NCI-H2171 treated with DMSO at 0.1 percent for 48 hours (cell line): ENCODE results near the gene PER2.

Experiments
- DNase-seq: peaks from one replicate; lab custom pipeline; 2025; lab: John Stamatoyannopoulos, UW

Gene PER2

GRCh38 chr2:238227587-238228032, 60.8 kb downstream of the PER2 start:
- no peak for DNase-seq

- no peak for DNase-seq
These were observed 61.5 kb downstream of the PER2 start for GRCh38 chr2:238226698-238227586.

- no peak for DNase-seq
These were observed 62.3 kb downstream of the PER2 start for GRCh38 chr2:238225911-238226697.

- no peak for DNase-seq
These were observed 63.3 kb downstream of the PER2 start for GRCh38 chr2:238225121-238225520.

GRCh38 chr2:238224356-238225035, 63.9 kb downstream of the PER2 start:
- DNase-seq, result no peak

GRCh38 chr2:238220892-238221521, 67.4 kb downstream of the PER2 start:
- DNase-seq, result no peak

- DNase-seq, result no peak
These were observed 68.0 kb downstream of the PER2 start for GRCh38 chr2:238220274-238220891.

- DNase-seq, result peak; percentile 37
These were observed 71.7 kb downstream of the PER2 start for GRCh38 chr2:238216651-238217184.

GRCh38 chr2:238207006-238207405, 81.4 kb downstream of the PER2 start:
- no peak for DNase-seq

GRCh38 chr2:238203973-238204683, 84.3 kb downstream of the PER2 start:
- DNase-seq, result no peak

- peak; percentile 57 for DNase-seq
These were observed 85.1 kb downstream of the PER2 start, which contains the start of gene ILKAP for GRCh38 chr2:238203094-238203972. ILKAP (minus strand) TSS chr2:238203695; CDS start chr2:238203553, 142 bp downstream.

- no peak for DNase-seq
These were observed 85.9 kb downstream of the PER2 start for GRCh38 chr2:238202326-238203093.
